Fibroblast of lung (primary cell): ENCODE measurements around the gene EIF1AD. TPM values are rescaled to one million over a fixed set of nuclear protein-coding genes. Genes with fewer than 3 reads are reported as not detected.

Source experiments
- DNase-seq, 2 donors: peaks; one replicate each; pipeline versions ENCODE4 v3.0.0 to v3.0.0-alpha.2; 2010; ENCODE audit warnings: low read depth in 2 of 2
- H2AFZ ChIP-seq: 2 replicates; pipeline ENCODE4 v1.5.1; 2012; ENCODE audit warnings: low read length, control low read depth, inconsistent platforms
- H3K27ac ChIP-seq: 2 replicates; pipeline ENCODE4 v1.5.1; 2011; ENCODE audit warnings: low read length, control low read depth; ENCODE audit not compliant: insufficient read depth
- H3K27me3 ChIP-seq: 2 replicates; pipeline ENCODE4 v1.5.1; 2011; ENCODE audit warnings: mild to moderate bottlenecking, low read length; ENCODE audit not compliant: control insufficient read depth, insufficient read depth
- H3K36me3 ChIP-seq: 2 replicates; pipeline ENCODE4 v1.5.1; 2011; ENCODE audit warnings: low read length; ENCODE audit not compliant: control insufficient read depth, insufficient read depth
- H3K4me1 ChIP-seq: 2 replicates; pipeline ENCODE4 v1.5.1; 2011; ENCODE audit warnings: low read length; ENCODE audit not compliant: control insufficient read depth, insufficient read depth; ENCODE audit errors: extremely low read depth
- H3K4me2 ChIP-seq: 2 replicates; pipeline ENCODE4 v1.5.1; 2011; ENCODE audit warnings: low read length, control low read depth; ENCODE audit not compliant: insufficient read depth; ENCODE audit errors: extremely low read depth
- H3K4me3 ChIP-seq, 4 experiments: fragments of 200-600 bp in 1 of 4; sonication (generic) in 1 of 4; replicated peaks in 1 of 4; 2 replicates each; pipeline ENCODE4 v1.5.1; 2011 to 2016; ENCODE audit warnings: low read length in 4 of 4, low read depth in 3 of 4, mild to moderate bottlenecking in 3 of 4, control low read depth in 2 of 4, inconsistent platforms in 1 of 4, mixed read lengths in 1 of 4; ENCODE audit not compliant: insufficient read depth in 1 of 4; ENCODE audit errors: control extremely low read depth in 1 of 4
- H3K79me2 ChIP-seq: 2 replicates; pipeline ENCODE4 v1.5.1; 2012; ENCODE audit warnings: mild to moderate bottlenecking, low read length, inconsistent platforms; ENCODE audit not compliant: control insufficient read depth, insufficient read depth
- H3K9ac ChIP-seq: 2 replicates; pipeline ENCODE4 v1.5.1; 2011; ENCODE audit warnings: mild to moderate bottlenecking, low read length, control low read depth; ENCODE audit not compliant: insufficient read depth
- H3K9me3 ChIP-seq: 2 replicates; pipeline ENCODE4 v1.5.1; 2012; ENCODE audit warnings: low read depth, low read length; ENCODE audit not compliant: control insufficient read depth, insufficient read depth
- H4K20me1 ChIP-seq: 2 replicates; pipeline ENCODE4 v1.5.1; 2011; ENCODE audit warnings: low read length; ENCODE audit not compliant: control insufficient read depth, insufficient read depth; ENCODE audit errors: extremely low read depth
- EZH2 ChIP-seq: IDR thresholded peaks from 2 replicates; pipeline ENCODE4 v1.5.1; 2012; ENCODE audit warnings: low read length, control low read depth, mild to moderate bottlenecking; ENCODE audit errors: missing control alignments
- polyA plus RNA-seq, 2 donors: library from polyadenylated mRNA; depleted of rRNA in 1 of 2; stranded (reverse) in 1 of 2; unstranded in 1 of 2; fragments of >200 nt; gene quantifications; 2 replicates each; pipeline ENCODE4 v1.2.1, GENCODE V29; 2011 to 2012; ENCODE audit warnings: missing spikeins in 1 of 2
- total RNA-seq: library from RNA; depleted of rRNA; stranded (reverse); fragments of >200 nt; gene quantifications from 2 replicates; pipeline ENCODE4 v1.2.1, GENCODE V29; 2014
- TF ChIP-seq, protein P1 (sequence below), 2 donors: IDR thresholded peaks in 1 of 2; conservative IDR thresholded peaks in 1 of 2; 1 replicate in 1 of 2; 2 replicates in 1 of 2; pipeline ENCODE4 v1.5.1; 2011 to 2012; ENCODE audit warnings: low read length in 2 of 2, control low read depth in 1 of 2, inconsistent platforms in 1 of 2, low read depth in 1 of 2, mild to moderate bottlenecking in 1 of 2

EIF1AD gene
- total and polyA plus RNA-seq, 2 donors (not counting 1 experiment from before 2014, with no cell fraction given), result 23.5 to 26.2 TPM

DNA sequence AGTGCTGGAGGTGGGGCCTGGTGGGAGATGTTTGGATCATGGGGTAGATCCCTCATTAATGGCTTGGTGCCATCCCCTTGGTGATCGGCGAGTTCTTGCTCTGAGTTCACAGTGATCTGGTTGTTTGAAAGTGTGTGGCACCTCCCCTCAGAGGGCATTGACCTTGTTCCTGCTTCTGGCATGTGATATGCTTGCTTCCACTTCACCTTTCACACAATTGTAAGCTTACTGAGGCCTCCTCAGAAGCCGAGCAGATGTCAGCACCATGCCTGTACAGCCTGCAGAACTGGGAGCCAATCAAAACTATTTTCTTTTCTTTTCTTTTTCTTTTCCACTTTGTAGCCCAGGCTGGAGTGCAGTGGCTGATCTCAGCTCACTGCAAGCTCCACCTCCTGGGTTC, 35.4 kb upstream of the EIF1AD start:
- Histone ChIP-seq H3K4me3 (no peak overlapping the region), H3K27me3 (peaks cover 18% of the 10 kb centered on the region), H3K79me2 (no peaks in the 10 kb centered on the region), H2AFZ (no peak overlapping the region), H4K20me1 (no peaks in the 10 kb centered on the region), H3K36me3 (no peaks in the 10 kb centered on the region), H3K4me2 (no peak overlapping the region), H3K9ac (no peak overlapping the region), H3K9me3 (no peaks in the 10 kb centered on the region), H3K27ac (no peak overlapping the region), H3K4me1 (no peaks in the 10 kb centered on the region)
- no peak for DNase-seq
- no peak for TF ChIP-seq EZH2
- TF ChIP-seq, protein P1, sequence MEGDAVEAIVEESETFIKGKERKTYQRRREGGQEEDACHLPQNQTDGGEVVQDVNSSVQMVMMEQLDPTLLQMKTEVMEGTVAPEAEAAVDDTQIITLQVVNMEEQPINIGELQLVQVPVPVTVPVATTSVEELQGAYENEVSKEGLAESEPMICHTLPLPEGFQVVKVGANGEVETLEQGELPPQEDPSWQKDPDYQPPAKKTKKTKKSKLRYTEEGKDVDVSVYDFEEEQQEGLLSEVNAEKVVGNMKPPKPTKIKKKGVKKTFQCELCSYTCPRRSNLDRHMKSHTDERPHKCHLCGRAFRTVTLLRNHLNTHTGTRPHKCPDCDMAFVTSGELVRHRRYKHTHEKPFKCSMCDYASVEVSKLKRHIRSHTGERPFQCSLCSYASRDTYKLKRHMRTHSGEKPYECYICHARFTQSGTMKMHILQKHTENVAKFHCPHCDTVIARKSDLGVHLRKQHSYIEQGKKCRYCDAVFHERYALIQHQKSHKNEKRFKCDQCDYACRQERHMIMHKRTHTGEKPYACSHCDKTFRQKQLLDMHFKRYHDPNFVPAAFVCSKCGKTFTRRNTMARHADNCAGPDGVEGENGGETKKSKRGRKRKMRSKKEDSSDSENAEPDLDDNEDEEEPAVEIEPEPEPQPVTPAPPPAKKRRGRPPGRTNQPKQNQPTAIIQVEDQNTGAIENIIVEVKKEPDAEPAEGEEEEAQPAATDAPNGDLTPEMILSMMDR (conservative IDR thresholded peaks at IDR 0.05 in 1 of 2, IDR thresholded peaks at IDR 0.05 in 1 of 2; ENCODE audit: low read depth in 1 of 2, low read length in 2 of 2), result no peak

DNA sequence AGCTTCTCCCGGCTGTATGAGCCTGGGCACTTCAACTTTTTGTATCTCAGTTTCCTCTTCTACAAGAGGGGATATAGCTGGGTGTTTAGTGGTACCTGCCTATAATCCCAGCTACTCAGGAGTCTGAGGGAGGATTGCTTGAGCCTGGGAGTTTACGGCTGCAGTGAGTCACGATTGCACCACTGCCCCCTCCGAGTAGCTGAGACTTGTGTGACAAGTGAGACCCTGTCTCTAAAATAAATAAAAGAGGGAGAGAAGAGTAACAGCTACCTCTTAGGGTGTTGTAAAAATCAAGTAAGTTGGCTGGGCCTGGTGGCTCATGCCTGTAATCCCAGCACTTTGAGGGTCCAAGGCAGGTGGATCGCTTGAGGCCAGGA, 34.4 kb upstream of the EIF1AD start:
- Histone ChIP-seq H3K27ac (no peak overlapping the region), H3K4me3 (no peak overlapping the region), H3K9ac (no peak overlapping the region), H3K4me2 (no peak overlapping the region), H3K4me1 (no peaks in the 10 kb centered on the region), H3K79me2 (no peaks in the 10 kb centered on the region), H3K27me3 (peaks cover 12% of the 10 kb centered on the region), H3K36me3 (no peaks in the 10 kb centered on the region), H3K9me3 (no peaks in the 10 kb centered on the region), H4K20me1 (no peaks in the 10 kb centered on the region), H2AFZ (no peak overlapping the region)
- TF ChIP-seq, protein P1 (conservative IDR thresholded peaks at IDR 0.05 in 1 of 2, IDR thresholded peaks at IDR 0.05 in 1 of 2; ENCODE audit: low read depth in 1 of 2, low read length in 2 of 2), result no peak
- TF ChIP-seq EZH2, result no peak
- DNase-seq, result no peak

DNA sequence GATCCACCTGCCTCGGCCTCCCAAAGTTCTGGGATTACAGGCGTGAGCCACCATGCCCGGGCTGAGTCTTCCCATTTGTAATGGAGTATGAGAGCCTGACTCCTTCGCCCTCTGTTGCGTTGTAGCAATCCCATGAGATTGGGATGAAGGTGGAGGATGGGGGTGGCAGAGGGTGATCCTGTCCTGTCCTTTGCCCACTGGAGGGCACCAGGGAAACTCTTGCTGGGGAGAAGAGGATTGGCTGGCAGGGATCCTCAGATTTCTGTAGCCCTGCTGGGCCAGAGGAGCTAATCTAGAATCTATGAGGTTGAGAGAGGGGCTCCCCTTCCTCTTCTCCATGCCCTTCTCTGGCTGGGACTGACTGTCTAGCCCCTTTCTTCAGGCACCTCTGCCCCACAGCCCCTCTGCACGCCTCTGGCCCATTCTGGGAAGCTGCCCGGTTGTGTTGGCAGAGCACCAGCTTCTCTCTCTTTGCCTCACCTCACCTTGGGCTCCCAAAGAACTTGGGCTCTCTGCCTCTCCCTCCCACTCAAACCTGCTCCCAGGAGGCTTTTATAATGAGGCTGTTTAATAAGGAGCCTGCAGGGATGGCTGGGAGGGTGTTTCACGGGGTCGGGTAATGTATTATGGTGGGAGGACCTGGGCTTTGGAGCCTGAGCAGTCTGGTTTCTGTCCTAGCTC, 33.8 kb upstream of the EIF1AD start:
- Histone ChIP-seq H3K36me3 (no peaks in the 10 kb centered on the region), H3K27me3 (peaks cover 7% of the 10 kb centered on the region), H4K20me1 (no peaks in the 10 kb centered on the region), H3K4me2 (no peak overlapping the region), H2AFZ (no peak overlapping the region), H3K9ac (no peak overlapping the region), H3K4me1 (no peaks in the 10 kb centered on the region), H3K9me3 (no peaks in the 10 kb centered on the region), H3K79me2 (no peaks in the 10 kb centered on the region), H3K4me3 (no peak overlapping the region), H3K27ac (no peak overlapping the region)
- TF ChIP-seq, protein P1 (conservative IDR thresholded peaks at IDR 0.05 in 1 of 2, IDR thresholded peaks at IDR 0.05 in 1 of 2; ENCODE audit: low read depth in 1 of 2, low read length in 2 of 2), result no peak
- TF ChIP-seq EZH2, result no peak
- no peak for DNase-seq
